Fibroblast of lung (primary cell): ENCODE measurements around the gene ADAMTS3. TPM values are rescaled to one million over a fixed set of nuclear protein-coding genes. Genes with fewer than 3 reads are reported as not detected.

Experiments used
- DNase-seq, 2 donors: peaks; one replicate each; pipeline versions ENCODE4 v3.0.0 to v3.0.0-alpha.2; 2010; ENCODE audit warnings: low read depth in 2 of 2
- H2AFZ ChIP-seq: 2 replicates; pipeline ENCODE4 v1.5.1; 2012; ENCODE audit warnings: low read length, control low read depth, inconsistent platforms
- H3K27ac ChIP-seq: 2 replicates; pipeline ENCODE4 v1.5.1; 2011; ENCODE audit warnings: low read length, control low read depth; ENCODE audit not compliant: insufficient read depth
- H3K27me3 ChIP-seq: 2 replicates; pipeline ENCODE4 v1.5.1; 2011; ENCODE audit warnings: mild to moderate bottlenecking, low read length; ENCODE audit not compliant: control insufficient read depth, insufficient read depth
- H3K36me3 ChIP-seq: 2 replicates; pipeline ENCODE4 v1.5.1; 2011; ENCODE audit warnings: low read length; ENCODE audit not compliant: control insufficient read depth, insufficient read depth
- H3K4me1 ChIP-seq: 2 replicates; pipeline ENCODE4 v1.5.1; 2011; ENCODE audit warnings: low read length; ENCODE audit not compliant: control insufficient read depth, insufficient read depth; ENCODE audit errors: extremely low read depth
- H3K4me2 ChIP-seq: 2 replicates; pipeline ENCODE4 v1.5.1; 2011; ENCODE audit warnings: low read length, control low read depth; ENCODE audit not compliant: insufficient read depth; ENCODE audit errors: extremely low read depth
- H3K4me3 ChIP-seq, 4 experiments: fragments of 200-600 bp in 1 of 4; sonication (generic) in 1 of 4; replicated peaks in 1 of 4; 2 replicates each; pipeline ENCODE4 v1.5.1; 2011 to 2016; ENCODE audit warnings: low read length in 4 of 4, low read depth in 3 of 4, mild to moderate bottlenecking in 3 of 4, control low read depth in 2 of 4, inconsistent platforms in 1 of 4, mixed read lengths in 1 of 4; ENCODE audit not compliant: insufficient read depth in 1 of 4; ENCODE audit errors: control extremely low read depth in 1 of 4
- H3K79me2 ChIP-seq: 2 replicates; pipeline ENCODE4 v1.5.1; 2012; ENCODE audit warnings: mild to moderate bottlenecking, low read length, inconsistent platforms; ENCODE audit not compliant: control insufficient read depth, insufficient read depth
- H3K9ac ChIP-seq: 2 replicates; pipeline ENCODE4 v1.5.1; 2011; ENCODE audit warnings: mild to moderate bottlenecking, low read length, control low read depth; ENCODE audit not compliant: insufficient read depth
- H3K9me3 ChIP-seq: 2 replicates; pipeline ENCODE4 v1.5.1; 2012; ENCODE audit warnings: low read depth, low read length; ENCODE audit not compliant: control insufficient read depth, insufficient read depth
- H4K20me1 ChIP-seq: 2 replicates; pipeline ENCODE4 v1.5.1; 2011; ENCODE audit warnings: low read length; ENCODE audit not compliant: control insufficient read depth, insufficient read depth; ENCODE audit errors: extremely low read depth
- CTCF ChIP-seq, 2 donors: IDR thresholded peaks in 1 of 2; conservative IDR thresholded peaks in 1 of 2; 1 replicate in 1 of 2; 2 replicates in 1 of 2; pipeline ENCODE4 v1.5.1; 2011 to 2012; ENCODE audit warnings: low read length in 2 of 2, control low read depth in 1 of 2, inconsistent platforms in 1 of 2, low read depth in 1 of 2, mild to moderate bottlenecking in 1 of 2
- EZH2 ChIP-seq: IDR thresholded peaks from 2 replicates; pipeline ENCODE4 v1.5.1; 2012; ENCODE audit warnings: low read length, control low read depth, mild to moderate bottlenecking; ENCODE audit errors: missing control alignments
- polyA minus RNA-seq: library from RNA; depleted of rRNA, polyadenylated mRNA; stranded (reverse); fragments of >200 nt; gene quantifications from 2 replicates; pipeline ENCODE4 v1.2.3, GENCODE V29; 2011; ENCODE audit warnings: low replicate concordance
- polyA plus RNA-seq, 2 donors: library from polyadenylated mRNA; depleted of rRNA in 1 of 2; stranded (reverse) in 1 of 2; unstranded in 1 of 2; fragments of >200 nt; gene quantifications; 2 replicates each; pipeline ENCODE4 v1.2.1, GENCODE V29; 2011 to 2012; ENCODE audit warnings: missing spikeins in 1 of 2
- total RNA-seq: library from RNA; depleted of rRNA; stranded (reverse); fragments of >200 nt; gene quantifications from 2 replicates; pipeline ENCODE4 v1.2.1, GENCODE V29; 2014

The ADAMTS3 gene
- total RNA-seq, result 2.1 TPM in 2 replicates
- polyA plus RNA-seq, result 0.86 and 1.7 TPM in 2 replicates
- 0.72 and 1.5 TPM in 2 replicates for polyA plus RNA-seq (2012)
- 0.59 and 2.2 TPM in 2 replicates for polyA minus RNA-seq

DNA sequence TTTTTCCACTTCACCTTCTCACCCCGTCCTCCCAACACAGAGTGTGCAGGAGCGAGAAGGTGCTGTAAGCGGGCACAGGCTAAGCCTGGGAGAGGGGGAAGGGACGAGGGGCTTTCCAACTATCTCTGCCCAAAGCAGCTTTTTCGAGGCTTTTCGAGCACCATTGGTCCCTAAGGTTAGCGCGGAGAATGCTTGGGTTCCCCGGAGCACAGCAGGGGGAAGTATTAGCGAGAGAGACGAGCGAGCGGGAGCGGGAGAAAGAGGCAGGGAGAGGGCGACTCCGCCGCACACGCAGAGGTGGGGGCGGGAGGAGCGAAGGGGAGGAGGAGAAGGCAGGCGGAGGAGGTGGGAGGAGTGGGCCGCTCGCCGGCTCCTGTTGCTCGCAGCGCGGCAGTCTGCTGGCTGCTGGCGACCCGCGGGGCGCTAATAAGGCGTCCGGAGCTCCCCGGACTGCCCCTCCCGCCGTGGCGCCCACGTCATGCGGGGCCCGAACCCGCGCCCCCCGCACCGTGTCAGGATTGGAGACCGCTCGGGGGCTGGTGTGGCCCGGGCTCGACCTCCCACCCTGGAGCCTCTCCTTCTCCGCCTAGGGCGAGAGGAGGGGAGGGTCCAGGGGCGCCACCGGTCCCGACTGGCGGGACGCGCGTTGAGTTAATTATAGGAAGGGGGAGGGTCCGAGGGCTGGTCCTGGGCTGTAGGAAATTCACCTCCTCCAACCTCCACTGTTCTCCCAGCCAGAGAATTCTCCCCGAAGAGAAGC is at the start of gene ADAMTS3:
TSS of gene ADAMTS3 (minus strand) at position 263 of the 760 bp plus-strand sequence. CDS start 459 bp downstream, outside the sequence.
- H3K9ac ChIP-seq, result peak within 1 kb of the TSS; percentile 45
- H4K20me1 ChIP-seq, result no peaks in the 10 kb centered on the region
- no peaks in the 10 kb centered on the region for H3K4me1 ChIP-seq
- no peaks in the 10 kb centered on the region for H3K36me3 ChIP-seq
- peak within 1 kb of the TSS; percentile 82 for H3K4me2 ChIP-seq
- H3K9me3 ChIP-seq, result no peaks in the 10 kb centered on the region
- no peaks in the 10 kb centered on the region for H3K27me3 ChIP-seq
- DNase-seq, result peak; percentile 53 to 80
- H3K27ac ChIP-seq, result peak within 1 kb of the TSS; percentile 62
- H2AFZ ChIP-seq, result peak within 1 kb of the TSS; percentile 89
- H3K4me3 ChIP-seq, result peak within 1 kb of the TSS; percentile 79 to 87 (median 82)
- TF ChIP-seq CTCF (conservative IDR thresholded peaks at IDR 0.05 in 1 of 2, IDR thresholded peaks at IDR 0.05 in 1 of 2; ENCODE audit: low read depth in 1 of 2, low read length in 2 of 2), result no peak
- TF ChIP-seq EZH2, result no peak
- H3K79me2 ChIP-seq, result no peaks in the 10 kb centered on the region

DNA sequence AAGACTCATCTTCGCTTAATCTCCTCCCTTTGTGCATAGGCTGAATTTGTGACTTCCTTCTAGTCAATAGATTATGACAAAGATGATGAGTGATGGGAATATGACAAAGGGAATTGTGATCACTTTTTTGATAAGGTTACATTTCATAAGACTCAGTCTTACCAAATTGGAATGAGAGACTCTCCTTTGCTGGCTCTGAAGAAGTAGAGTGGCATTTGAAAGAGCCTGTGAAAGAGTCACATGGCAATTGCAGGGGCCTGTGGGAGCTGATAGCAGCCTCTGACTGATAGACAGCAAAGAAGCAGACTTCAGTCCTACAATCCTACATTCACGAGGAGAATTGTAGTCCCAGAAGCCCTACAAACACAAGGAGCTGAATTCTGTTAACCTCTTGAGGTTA is 44.9 kb upstream of the ADAMTS3 start:
- no peak overlapping the region for H3K9ac ChIP-seq
- no peak overlapping the region for H3K27ac ChIP-seq
- no peak overlapping the region for H3K4me3 ChIP-seq
- H3K79me2 ChIP-seq, result no peaks in the 10 kb centered on the region
- H3K4me2 ChIP-seq, result no peak overlapping the region
- H3K4me1 ChIP-seq, result no peaks in the 10 kb centered on the region
- no peak for TF ChIP-seq CTCF (conservative IDR thresholded peaks at IDR 0.05 in 1 of 2, IDR thresholded peaks at IDR 0.05 in 1 of 2; ENCODE audit: low read depth in 1 of 2, low read length in 2 of 2)
- no peak for TF ChIP-seq EZH2
- no peaks in the 10 kb centered on the region for H3K27me3 ChIP-seq
- no peaks in the 10 kb centered on the region for H3K9me3 ChIP-seq
- no peaks in the 10 kb centered on the region for H3K36me3 ChIP-seq
- no peak overlapping the region for H2AFZ ChIP-seq
- H4K20me1 ChIP-seq, result no peaks in the 10 kb centered on the region
- DNase-seq, result no peak

GRCh38 chr4:72606751-72607150 is 37.7 kb upstream of the ADAMTS3 start:
- Histone ChIP-seq H3K4me1 (no peaks in the 10 kb centered on the region), H3K9me3 (no peaks in the 10 kb centered on the region), H3K27ac (no peak overlapping the region), H3K9ac (no peak overlapping the region), H3K4me2 (no peak overlapping the region), H3K4me3 (no peak overlapping the region), H4K20me1 (no peaks in the 10 kb centered on the region), H3K36me3 (no peaks in the 10 kb centered on the region), H3K79me2 (no peaks in the 10 kb centered on the region), H3K27me3 (no peaks in the 10 kb centered on the region), H2AFZ (no peak overlapping the region)
- no peak for TF ChIP-seq CTCF (conservative IDR thresholded peaks at IDR 0.05 in 1 of 2, IDR thresholded peaks at IDR 0.05 in 1 of 2; ENCODE audit: low read depth in 1 of 2, low read length in 2 of 2)
- TF ChIP-seq EZH2, result no peak
- no peak for DNase-seq
